ENCODE results near the gene TSPAN18.
A peak's percentile ranks its signal among the peaks of the same experiment; 100 is the strongest.

The TSPAN18 gene

DNA sequence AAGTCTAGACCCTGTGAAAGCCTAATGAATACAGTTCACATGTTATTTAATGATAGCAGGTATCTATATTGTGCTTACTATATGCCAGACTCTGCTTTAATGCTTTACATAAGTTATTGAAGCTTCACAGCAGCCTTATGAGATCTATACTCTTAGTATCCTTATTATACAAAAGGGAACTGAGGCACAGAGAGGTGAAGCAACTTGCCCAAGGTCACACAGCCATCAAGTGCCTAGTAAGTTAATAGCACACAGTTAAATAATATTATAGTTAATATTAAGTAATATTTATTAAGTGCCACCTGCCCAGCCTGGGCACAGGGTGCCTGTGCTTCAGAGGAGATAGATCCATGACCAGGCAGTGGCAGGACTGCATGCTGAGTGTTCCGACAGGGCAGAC lies 145.8 kb downstream of the TSPAN18 start:
- ATAC-seq, result no peak

DNA sequence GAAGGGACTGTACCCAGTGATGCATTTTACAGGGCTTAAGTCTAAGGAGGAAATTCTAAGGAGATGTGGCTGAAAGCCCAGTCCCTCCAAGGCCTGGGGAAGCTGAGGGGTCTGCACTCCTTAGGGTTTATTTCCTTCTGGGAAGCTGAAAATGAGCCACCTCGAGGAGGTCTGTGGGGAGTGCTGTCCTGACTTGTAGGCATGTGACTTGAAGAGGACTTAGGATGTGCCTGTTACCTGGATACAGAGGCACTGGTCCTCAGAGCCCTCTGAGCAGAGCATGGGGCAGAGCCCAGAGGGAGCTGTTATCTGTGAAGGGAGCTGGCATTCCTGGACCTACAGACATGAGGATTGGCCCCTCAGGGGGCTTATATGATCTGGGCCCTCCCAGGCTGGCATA lies 146.8 kb downstream of the TSPAN18 start:
- no peak for ATAC-seq

DNA sequence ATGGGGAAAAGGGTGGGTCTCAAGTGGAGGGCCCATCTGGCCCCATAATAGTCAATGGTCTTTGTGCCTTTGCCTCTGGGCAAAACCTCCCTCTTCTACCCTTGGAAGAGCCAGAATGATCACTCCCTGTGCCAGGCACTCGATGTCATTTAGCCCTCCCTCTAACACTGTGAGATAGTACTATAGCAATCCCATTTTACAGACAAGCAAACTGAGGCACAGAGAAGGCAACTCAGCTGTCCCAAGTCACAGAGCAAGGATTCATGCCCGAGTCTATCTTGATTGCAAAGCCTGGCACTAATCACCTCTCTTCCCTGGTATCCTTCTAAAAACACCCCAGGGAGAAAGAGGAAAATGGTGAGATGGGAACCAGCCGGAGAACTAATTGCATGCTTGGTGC lies 147.5 kb downstream of the TSPAN18 start:
- ATAC-seq, result no peak

DNA sequence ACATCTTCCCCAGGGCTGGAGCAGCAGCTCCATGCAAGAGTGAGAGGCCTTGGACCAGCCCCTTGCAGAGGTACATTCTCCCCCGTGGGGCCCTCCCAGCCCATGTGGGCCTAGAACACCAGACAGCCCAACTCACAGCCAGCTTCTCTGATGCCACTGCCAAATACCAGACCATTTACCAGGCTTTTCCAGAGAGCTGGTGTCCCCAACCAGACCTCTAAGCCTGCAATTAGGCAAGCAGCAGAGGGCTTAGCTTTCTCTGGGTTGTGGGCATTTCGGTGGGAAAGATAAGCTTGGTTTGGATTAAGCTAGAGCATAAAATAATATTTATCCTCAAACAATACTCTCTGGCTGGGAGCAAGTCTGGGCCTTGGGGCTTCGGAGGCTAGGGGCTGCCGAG lies 148.3 kb downstream of the TSPAN18 start:
- no peak for ATAC-seq

DNA sequence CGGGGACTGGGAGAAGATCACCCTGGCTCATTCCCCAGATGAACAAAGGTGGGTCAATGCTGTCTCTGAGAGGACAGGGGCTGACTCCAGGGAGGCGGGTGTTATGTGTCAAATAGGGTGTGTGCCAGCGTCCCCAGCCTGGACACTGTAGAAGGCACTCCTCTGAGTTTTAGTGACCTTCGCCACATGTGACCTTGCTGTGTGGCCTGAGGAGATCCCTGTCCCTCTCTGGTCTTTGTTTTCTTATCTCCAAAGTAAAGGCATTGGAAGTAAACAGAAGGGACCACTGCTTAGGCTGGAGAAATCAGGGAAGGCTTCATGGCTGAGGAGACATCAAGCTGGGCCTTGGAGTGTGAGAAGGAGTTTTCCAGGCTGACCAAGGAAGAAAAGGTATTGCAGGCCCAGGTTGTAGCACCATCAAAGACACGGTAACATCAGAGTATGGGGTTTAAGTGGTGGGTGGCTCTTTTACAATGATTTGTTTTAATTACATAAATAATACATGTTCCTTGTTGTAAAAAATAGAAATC lies 149.5 kb downstream of the TSPAN18 start:
- ATAC-seq, result no peak

DNA sequence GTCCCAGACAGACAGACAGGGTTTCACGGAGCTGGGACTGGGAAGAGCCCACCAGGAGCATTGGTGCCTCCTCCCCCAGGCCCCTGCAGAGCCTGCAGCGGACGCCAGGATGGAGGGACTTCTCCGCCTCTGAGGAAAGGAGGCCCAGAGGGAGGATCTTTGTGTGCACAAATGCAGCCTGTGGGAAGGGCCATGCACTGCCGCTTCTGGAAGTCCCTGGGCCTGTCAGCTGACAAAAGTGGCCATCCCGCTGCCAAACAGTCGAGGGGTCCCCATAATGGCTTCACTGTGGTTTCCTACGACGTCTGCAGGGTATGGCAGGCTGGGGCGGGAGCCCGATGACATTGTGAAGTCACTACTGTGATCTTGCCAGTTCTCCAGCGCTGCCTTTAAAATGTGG lies 150.1 kb downstream of the TSPAN18 start:
- no peak for ATAC-seq

DNA sequence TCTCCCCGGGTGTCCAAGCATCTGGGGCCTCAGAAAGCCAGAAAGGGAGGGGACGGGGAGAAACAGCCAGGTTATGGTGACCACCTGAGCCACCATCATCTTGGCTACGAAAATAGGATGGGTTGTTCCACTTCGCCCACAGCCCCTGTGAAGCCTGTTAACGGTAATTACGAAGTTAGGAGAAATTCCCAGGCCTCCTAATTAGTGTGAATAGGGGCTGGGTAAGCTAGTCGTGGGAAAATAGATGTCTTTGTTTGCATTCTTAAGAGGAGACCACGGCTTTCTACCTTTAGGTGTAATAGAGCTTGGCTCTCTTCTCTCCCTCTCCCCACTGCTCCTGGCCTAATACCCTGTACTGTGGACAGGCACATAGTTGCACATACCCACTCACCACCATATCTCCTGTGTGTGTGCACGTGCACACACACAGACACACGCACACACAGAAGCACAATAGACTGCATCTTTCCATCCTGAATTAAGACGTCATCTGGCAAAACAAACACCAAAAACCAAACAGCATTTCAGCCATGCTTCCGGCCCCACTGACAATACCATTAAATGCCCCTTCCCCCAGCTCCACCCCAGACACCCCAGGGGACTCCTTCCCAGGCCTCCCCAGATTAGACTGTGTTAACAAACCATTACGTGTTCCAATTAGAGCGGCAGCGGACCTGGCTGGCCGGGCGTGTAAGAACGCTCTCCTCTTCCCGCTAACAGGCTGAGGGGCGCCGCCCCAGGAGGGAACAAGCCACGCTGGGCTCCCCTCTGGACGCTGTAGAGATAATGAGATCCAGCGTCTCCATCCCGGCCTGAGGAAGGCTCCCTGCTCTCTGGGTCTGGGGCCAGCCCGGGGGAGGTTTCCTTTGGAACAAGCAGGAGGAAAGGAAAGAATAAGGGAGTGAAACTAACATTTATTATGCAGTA lies 151.1 kb downstream of the TSPAN18 start:
- no peak for ATAC-seq

DNA sequence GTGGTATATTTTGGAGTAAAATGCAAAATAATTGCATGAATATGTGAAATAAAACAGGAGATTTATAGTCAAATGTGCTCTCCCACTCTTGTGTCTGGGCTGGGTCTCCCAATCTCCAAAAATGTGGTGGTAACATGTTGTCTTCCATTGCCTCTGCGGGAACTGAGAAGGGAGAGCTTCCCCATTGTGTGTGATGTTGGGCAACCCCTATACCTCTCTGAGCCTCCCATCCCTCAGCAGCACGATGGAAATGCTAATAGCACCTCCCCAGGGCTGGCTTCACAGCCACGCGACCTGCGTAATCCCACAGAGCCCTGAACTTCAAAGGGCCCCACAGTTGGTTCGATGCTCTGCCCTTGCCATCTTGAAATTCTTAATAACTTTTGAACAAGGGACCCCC lies 151.9 kb downstream of the TSPAN18 start:
- ATAC-seq, result no peak

DNA sequence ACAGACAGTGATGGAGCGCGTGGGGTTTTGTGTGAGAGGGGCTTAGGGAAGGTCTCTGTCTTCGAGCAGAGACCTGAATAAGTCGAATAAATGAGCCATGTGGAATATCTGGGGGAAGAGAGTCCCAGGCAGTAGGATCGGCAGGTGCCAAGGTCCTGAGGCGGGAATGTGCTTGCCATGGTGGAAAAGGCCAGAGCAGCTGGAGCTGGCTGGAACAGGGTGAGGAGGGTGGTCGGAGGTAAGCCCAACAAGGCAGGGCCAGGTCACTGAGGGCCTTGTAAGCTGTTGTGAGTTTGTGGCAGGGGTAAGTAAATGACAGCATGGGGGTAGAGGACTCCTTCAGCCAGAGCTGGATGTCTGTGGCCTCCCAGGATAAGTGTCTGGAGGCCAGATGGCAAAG lies 152.7 kb downstream of the TSPAN18 start:
- ATAC-seq, result no peak

DNA sequence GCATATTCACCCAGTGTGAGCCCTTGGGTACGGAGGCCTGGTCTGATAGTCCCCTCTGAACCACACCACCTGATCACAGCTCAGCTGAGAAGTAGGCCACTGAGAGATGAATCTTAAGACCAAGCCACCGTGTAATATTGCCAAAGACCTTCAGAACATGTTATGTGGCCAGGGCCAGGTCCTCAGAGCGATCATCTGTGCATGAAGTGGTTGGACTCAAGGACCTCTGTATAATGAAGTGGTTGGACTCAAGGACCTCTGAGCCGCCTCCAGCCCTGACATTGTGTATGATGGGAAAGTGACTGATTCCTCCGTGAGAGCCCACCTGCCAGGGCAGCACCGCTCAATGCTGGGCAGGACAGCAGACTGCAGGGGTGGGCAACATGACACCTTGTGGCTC lies 153.7 kb downstream of the TSPAN18 start:
- no peak for ATAC-seq

DNA sequence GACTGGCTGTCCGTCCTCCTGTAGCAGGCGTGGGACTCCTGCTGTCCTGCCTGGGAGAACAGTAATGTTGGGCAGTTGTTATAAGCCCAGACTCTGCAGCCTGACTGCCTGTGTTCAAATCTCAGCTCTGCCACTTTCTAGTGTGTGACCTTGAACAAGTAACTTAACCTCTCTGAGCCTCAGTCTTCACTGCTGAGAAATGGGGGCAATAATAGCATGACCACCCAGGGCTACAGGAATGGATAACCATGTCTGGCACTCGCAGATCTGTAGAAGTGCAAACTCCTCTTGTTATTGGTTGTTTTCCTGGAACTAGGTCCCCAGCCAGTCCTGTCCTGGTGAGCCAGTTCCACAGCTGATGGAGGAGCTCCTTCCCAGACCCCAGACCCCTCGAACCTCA lies 154.2 kb downstream of the TSPAN18 start:
- no peak for ATAC-seq

DNA sequence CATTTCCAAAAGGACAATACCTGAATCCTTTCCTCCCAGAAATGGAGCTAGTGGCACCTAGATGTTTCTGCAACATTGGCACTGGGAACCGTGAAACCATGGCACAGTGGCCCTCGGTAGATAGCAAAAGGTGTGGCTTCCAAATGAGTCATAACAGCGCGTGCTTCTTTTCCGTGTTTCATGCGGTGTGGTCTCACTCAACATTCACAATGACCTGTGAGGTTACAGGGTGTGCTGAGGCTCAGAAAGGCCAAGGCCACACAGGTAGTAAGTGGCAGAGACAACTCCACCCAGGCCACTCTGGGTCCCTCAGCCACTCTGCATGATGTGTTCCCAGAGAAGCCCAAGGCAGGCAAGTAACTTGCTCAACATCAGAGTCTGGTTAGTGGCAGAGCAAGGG lies 156.5 kb downstream of the TSPAN18 start:
- peak; percentile 19 to 30 for ATAC-seq

DNA sequence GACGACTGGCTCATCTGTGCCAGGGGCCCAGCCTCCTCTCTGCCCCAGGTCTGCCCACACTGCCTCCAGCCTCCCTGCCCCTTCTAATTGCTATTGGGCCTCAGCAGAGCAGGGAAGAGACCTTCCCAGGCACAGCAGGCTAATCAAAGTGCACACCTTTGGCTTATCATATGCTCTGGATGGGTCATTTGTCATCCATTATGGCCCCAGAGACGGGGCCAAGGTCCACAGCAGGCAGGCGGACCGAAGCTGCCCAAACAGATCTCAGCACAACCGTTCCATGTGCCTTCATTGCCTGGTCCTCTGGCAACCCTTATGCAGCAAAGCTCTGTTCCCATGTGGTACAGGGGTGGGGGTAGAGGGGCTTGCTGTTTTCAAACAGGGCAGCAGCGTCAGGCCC lies 157.3 kb downstream of the TSPAN18 start:
- no peak for ATAC-seq

DNA sequence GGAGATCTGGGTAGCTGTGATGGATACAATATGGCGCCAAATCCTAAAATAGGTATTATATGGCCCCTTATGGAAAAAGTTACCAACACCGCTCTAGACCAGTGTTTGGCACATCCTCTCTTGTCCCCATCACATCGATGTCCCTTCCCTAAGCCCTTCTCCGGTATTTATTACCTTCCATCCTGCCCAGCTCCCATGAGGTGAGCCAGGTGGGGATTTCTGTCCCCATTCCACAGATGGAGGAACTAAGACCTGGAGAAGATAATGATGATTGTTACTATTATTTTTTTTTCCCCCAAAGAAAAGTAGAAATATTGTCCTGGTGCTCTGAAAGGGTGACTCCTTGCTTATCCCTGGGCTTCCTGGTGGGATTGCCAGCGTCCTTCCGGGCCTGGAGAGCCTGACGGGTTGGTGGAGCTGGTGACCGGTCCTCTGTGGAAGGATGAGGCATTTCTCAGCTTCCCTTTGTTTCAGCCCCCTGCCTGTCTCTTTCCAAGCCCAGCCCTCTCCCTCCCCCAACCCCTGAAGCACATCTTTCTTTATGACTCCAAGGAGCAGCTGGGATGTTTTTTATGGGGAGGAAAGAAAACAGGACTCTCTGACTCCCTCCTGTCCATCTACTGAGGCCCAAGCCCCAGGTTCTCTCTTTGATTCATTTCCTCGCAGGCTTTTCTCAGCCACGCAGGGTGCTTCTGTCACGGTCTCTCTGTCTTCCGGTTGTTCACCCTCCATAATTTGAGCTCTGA lies 158.5 kb downstream of the TSPAN18 start:
- ATAC-seq, result no peak

DNA sequence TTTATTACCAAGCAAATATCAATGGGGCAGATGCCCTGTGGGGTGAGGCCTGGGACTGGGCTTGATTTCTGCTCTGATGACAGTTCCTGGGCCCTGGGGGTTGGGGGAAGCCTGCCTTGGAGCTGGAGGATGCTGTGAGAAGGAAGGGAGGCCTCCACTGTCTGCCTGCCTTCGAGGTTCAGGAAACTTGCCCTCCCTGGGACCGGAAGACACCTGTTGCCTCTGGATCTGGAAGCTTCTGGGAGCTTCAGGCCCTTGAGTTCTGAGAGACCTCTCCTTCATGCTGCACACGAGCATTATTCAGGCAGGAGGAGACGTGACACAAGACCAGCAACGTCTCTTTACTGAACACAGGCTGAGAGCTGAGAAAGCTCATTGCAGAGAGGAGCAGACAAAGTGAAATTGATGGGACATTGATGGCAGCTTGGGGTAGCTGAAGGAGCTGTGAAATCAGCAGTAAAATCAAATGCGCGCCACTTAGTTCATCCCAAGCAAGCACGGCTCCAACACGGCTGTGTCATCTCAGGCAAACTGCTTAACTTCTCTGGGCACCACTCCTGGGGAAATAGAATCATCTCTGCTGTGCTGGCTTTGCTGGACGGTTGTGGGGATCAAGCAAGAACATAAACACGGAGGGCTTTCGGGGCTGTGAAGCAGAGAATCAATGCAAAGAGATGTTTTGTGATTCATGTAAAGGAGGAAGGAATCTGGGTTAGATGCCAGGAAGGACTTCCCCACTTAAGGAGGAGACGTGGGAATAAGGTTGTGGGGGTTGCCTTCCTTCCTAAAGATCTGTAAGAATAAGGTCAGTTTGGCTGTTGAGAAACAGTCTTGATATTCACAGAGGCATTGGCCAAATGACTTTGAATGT lies 159.4 kb downstream of the TSPAN18 start:
- no peak for ATAC-seq

DNA sequence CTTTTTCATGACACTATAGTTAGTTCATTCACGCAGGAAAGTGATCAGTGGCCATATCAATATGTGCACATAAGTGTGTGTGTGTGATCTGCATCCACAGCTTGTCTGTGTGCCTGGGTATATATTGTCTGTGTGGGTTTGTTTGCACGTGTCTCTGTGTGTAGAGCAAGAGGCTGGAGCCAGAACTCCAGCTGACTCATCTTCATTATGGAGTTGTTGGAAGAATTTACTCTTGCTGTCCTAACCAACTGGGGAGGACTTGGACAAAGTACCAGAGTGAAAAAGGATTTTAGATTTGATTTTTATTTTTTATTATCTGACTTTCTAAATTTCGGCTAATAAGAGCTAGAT lies 160.0 kb downstream of the TSPAN18 start:
- ATAC-seq, result no peak

DNA sequence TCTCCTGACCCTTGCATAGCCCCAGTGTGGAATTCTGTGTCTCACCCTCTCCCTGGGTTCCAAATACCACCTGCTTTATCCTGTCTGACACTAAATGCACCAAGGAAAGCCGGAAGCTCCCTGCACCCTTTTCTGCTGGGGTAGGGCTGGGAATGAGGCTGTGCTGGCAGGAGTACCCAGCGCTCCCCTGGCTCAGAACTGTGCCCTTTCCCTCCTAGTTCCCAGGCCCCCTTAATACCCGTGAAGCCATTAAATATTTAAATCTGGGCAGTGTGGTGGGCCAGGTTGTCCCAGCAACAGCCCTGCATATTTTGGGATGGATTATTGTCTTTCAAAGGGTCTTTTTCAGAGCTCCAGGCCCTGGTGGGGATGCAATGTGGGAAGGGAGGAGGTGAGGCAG lies 160.9 kb downstream of the TSPAN18 start:
- no peak for ATAC-seq

DNA sequence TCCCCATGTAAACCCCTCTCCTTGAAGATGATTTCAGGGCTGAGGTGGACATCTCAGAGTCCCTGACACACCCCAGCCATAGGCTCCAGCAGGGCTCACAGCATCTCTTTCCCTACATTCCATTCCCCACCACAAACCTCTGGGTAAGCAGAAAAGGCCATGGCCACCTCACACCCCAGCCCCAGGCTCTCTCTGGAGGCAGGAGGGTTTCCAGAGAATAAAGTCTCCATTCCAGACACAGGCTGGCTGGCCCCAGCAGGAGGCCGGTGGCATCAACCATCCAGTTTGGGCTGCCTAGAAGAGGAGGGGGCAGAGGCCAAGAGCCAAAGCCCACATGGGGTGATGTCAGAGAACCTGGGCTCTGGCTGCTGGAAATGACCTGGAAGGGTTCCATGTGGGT lies 162.5 kb downstream of the TSPAN18 start:
- ATAC-seq, result no peak

DNA sequence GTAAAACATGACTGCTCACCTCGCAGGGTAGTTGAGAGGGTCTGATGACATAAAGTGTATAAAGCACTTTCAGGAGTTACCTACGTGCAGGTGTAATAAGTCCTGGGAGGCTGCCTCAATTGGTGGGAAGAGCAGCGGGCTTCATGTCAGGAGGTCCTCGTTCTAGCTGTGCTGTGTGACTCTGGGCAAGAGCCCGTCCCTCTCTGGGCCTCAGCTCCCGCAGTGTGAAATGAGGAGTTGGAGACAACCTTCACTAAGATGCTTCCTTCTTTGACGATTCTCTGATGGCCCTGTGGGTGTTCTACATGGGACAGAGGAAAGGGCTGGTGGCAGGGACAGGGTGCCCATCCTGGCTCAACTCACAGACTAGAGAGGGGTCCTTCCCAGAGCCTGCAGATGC lies 166.1 kb downstream of the TSPAN18 start:
- ATAC-seq, result no peak

DNA sequence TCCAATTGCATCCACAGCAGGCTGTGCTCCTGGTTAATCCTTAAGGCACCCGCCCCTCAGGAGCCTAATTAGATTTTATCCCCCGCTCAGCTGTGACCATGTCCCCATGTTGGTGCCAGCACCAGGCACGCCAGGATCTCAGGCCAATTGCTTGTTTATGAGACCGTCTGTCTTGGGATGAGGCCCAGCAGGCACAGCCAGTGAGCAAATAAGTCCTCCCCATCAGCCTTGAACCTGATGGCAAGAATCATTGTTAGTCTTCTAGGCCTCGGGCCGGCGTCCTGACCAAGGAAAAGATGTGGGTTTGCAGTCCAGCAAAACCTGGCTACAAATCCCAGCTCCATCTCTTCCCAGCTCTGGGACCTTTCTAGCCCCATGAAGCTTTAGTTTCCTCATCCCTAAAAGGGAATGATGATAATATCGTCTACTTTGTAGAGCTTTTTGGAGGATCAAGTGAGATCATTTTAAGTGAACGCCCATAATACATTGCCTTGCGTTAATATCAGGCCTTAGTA lies 166.6 kb downstream of the TSPAN18 start:
- ATAC-seq, result no peak

DNA sequence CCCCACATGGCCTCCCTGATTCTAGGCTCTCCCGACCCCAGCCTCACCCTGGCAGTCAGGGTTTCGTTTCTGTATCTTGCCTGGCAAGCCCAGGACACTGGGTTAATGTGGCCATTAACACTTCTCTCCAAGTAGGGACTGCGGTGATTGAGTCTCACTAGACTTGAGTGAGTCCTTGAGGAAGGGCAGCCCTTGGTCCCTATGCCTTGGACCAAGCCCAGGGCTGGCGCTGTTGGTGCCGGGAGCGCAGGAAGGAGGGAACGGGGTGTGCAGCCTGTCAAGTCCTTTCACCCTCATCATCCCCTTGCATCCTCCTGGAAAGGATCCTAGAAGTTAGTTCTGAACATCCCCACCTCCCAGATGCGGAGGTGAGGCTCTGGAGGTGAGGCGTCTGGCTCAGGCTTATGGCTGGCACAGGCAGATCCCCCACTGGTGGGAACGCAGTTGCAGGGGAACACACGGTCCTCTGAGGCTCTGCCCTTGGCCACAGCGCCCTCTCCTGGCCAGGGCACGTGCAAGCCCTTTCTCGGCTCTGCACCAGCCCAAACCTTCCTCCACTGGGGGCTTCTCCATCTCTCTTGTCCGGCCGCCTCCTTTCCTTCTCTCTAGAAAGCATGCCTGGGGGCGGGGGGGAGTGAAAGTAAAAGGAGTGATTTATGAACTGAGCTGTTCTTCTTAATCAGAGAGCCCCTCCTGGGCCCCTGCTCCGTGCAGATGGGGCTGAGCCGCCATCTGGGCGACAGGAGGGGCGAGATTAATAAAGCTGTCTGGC lies 167.3 kb downstream of the TSPAN18 start:
- ATAC-seq, result peak; percentile 53 to 72

DNA sequence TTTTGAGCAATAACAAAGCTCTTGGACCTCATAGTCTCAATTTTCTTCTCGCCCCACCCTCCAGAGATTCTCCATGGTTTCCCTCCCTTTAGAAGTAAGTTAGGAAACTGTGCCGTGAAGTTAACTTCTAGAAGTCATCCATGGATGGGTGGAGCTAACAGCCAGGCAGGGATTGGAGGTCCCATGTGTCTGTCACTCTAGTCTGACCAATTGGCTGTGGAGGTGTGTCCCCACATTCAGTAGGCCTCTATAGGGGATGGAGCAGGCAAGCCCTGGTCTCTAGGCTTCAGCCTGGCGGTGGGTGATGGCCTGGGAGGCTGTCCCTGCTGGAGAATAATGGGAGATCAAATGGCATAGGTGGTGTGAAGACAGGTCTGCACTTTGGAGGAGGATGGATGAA lies 173.2 kb downstream of the TSPAN18 start:
- ATAC-seq, result peak in 1 of 2 donors; percentile 43
